WERI-Rb-1 (cell line): Measurements from ENCODE around the gene PLPP1.

Experiments used
- DNase-seq: peaks from one replicate; pipeline ENCODE4 v3.0.0-alpha.2; 2020
- H3K27ac ChIP-seq: fragments of 250-450 bp; sonication (Bioruptor Pico); 2 replicates; pipeline ENCODE4 v1.5.1; 2020; ENCODE audit warnings: mild to moderate bottlenecking, moderate library complexity
- H3K27me3 ChIP-seq: fragments of 250-450 bp; sonication (Bioruptor Pico); 2 replicates; pipeline ENCODE4 v1.5.1; 2021; ENCODE audit warnings: mild to moderate bottlenecking, low read depth, moderate library complexity; ENCODE audit not compliant: insufficient read depth, severe bottlenecking
- H3K36me3 ChIP-seq: fragments of 250-450 bp; sonication (Bioruptor Pico); 2 replicates; pipeline ENCODE4 v1.5.1; 2020; ENCODE audit warnings: mild to moderate bottlenecking, moderate library complexity
- H3K4me3 ChIP-seq: 2 replicates; pipeline ENCODE4 v1.5.1; 2011; ENCODE audit warnings: low read depth, mild to moderate bottlenecking, control low read depth, low read length
- H3K9me3 ChIP-seq: fragments of 250-450 bp; sonication (Bioruptor Pico); 2 replicates; pipeline ENCODE4 v1.5.1; 2021; ENCODE audit warnings: mild to moderate bottlenecking, moderate library complexity; ENCODE audit not compliant: severe bottlenecking
- TF ChIP-seq, protein P1 (sequence below): IDR thresholded peaks from 2 replicates; pipeline ENCODE4 v1.5.1; 2011; ENCODE audit warnings: low read depth, mild to moderate bottlenecking, control low read depth, inconsistent platforms, low read length

The PLPP1 gene

DNA sequence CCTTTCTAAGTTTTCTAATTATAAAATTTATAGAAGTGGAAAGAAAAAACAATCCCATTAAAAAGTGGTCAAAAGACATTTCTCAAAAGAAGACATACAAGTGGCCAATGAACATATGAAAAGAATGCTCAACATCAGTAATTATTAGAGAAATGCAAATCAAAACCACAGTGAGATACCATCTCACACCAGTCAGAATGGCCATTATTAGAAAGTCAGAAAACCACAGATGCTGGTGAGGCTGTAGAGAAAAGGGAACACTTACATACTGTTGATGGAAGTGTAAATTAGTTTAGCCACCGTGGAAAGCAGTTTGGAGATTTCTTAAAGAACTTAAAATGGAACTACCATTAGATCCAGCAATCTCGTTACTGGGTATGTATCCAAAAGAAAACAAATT is 23.7 kb upstream of the PLPP1 start:
- H3K4me3 ChIP-seq = no peak overlapping the region
- TF ChIP-seq, protein P1, sequence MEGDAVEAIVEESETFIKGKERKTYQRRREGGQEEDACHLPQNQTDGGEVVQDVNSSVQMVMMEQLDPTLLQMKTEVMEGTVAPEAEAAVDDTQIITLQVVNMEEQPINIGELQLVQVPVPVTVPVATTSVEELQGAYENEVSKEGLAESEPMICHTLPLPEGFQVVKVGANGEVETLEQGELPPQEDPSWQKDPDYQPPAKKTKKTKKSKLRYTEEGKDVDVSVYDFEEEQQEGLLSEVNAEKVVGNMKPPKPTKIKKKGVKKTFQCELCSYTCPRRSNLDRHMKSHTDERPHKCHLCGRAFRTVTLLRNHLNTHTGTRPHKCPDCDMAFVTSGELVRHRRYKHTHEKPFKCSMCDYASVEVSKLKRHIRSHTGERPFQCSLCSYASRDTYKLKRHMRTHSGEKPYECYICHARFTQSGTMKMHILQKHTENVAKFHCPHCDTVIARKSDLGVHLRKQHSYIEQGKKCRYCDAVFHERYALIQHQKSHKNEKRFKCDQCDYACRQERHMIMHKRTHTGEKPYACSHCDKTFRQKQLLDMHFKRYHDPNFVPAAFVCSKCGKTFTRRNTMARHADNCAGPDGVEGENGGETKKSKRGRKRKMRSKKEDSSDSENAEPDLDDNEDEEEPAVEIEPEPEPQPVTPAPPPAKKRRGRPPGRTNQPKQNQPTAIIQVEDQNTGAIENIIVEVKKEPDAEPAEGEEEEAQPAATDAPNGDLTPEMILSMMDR = no peak
- no peaks in the 10 kb centered on the region for H3K9me3 ChIP-seq
- no peaks in the 10 kb centered on the region for H3K27me3 ChIP-seq
- H3K27ac ChIP-seq = no peak overlapping the region
- no peak for DNase-seq
- H3K36me3 ChIP-seq = no peaks in the 10 kb centered on the region

- TF ChIP-seq, protein P1 = no peak
- DNase-seq = no peak
Observed at GRCh38 chr5:55557123-55557522, 22.4 kb upstream of the PLPP1 start.

GRCh38 chr5:55554585-55555202 is 19.9 kb upstream of the PLPP1 start:
- H3K4me3 ChIP-seq = no peak overlapping the region
- H3K27ac ChIP-seq = no peak overlapping the region
- no peaks in the 10 kb centered on the region for H3K36me3 ChIP-seq
- H3K9me3 ChIP-seq = no peaks in the 10 kb centered on the region
- DNase-seq = no peak
- H3K27me3 ChIP-seq = no peaks in the 10 kb centered on the region
- TF ChIP-seq, protein P1 = no peak

More at GRCh38 chr5:55557123-55557522, 22.4 kb upstream of the PLPP1 start:
- Histone ChIP-seq H3K36me3 (no peaks in the 10 kb centered on the region), H3K9me3 (no peaks in the 10 kb centered on the region), H3K27me3 (no peaks in the 10 kb centered on the region), H3K4me3 (no peak overlapping the region), H3K27ac (no peak overlapping the region)

DNA sequence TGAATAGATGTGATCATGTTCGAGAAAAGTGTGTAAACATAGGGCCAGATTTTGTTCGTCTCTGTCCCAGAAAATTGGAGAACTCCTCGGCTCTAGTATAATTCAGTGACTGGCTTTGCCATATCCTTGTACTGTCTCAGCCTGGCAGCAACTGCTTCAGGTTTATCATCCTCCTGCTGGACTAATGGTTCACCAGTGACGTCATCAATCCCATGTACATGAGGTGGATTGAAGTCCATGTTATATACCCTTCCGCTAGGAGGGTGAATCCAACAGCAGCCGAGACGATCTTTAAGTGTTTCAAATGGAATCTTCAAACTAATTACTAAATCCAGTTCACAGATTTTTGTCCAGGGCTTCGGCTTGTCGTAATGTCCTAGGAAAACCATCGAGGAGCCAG is 17.1 kb upstream of the PLPP1 start:
- Histone ChIP-seq H3K27me3 (no peaks in the 10 kb centered on the region), H3K9me3 (no peaks in the 10 kb centered on the region), H3K36me3 (no peaks in the 10 kb centered on the region), H3K27ac (no peak overlapping the region), H3K4me3 (no peak overlapping the region)
- TF ChIP-seq, protein P1 = no peak
- DNase-seq = no peak

DNA sequence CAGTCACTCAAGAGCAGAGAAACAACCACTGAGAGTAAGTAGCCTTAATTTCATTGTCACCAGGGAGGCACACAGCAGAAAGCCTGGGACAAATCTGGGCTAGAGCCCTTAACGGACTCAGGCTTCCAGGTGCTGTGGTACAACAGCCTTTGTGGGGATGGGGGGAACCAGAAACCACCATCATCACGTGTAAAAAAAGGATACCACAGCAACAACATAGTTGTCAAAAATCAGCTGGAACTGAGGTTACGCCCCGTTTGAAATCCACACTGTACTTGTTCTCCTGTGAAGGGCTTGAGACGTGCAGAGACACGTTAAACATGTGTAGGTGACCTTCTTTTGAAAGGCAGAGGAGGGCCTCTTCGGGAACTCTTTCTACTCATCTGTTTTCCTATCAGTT is 16.6 kb upstream of the PLPP1 start:
- TF ChIP-seq, protein P1 = no peak
- Histone ChIP-seq H3K27ac (no peak overlapping the region), H3K36me3 (no peaks in the 10 kb centered on the region), H3K4me3 (no peak overlapping the region), H3K27me3 (no peaks in the 10 kb centered on the region), H3K9me3 (no peaks in the 10 kb centered on the region)
- no peak for DNase-seq

GRCh38 chr5:55547781-55548180 is 13.0 kb upstream of the PLPP1 start:
- H3K9me3 ChIP-seq = no peaks in the 10 kb centered on the region
- TF ChIP-seq, protein P1 = no peak
- DNase-seq = no peak
- H3K27me3 ChIP-seq = no peaks in the 10 kb centered on the region
- H3K4me3 ChIP-seq = no peak overlapping the region
- no peaks in the 10 kb centered on the region for H3K36me3 ChIP-seq
- no peak overlapping the region for H3K27ac ChIP-seq
